ENCODE measurements around the gene LAMA3. TPM values are rescaled to one million over a fixed set of nuclear protein-coding genes. Genes with fewer than 3 reads are reported as not detected.

Gene LAMA3
- total and polyA plus RNA-seq, 9 donors, result 2.9 to 44.9 (median 14.8) TPM

DNA sequence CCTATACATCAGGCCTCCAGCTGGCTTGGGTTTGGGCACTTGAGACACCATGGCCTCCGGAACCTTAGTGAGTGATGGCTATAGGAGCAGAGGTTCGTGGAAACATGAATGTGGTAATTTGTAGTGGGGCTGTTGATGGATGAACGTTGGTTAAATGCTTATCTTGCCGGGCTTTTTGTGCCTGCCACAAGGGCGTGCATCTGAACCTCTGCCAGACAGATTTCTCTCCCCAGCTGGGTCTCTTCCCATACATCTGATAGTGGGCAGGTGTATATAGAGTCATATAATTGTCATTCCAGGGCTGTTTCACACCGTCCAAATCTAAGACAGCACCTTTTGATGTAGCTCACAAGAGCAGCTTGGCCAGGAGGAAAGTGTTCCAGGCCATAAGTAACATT, 14.7 kb downstream of the LAMA3 start:
- H3K4me1 ChIP-seq (ENCODE audit: insufficient read depth), result no peaks in the 10 kb centered on the region
- no peaks in the 10 kb centered on the region for H3K9me3 ChIP-seq
- H3K4me3 ChIP-seq, result no peak overlapping the region
- no peaks in the 10 kb centered on the region for H3K36me3 ChIP-seq
- 60 to 72% (median 68%) methylated on average over 6 of the region's 6 CpGs for WGBS, 3 donors
- H3K27me3 ChIP-seq, result no peaks in the 10 kb centered on the region
- TF ChIP-seq EP300 (IDR thresholded peaks at IDR 0.05) (no peak), POLR2A (IDR thresholded peaks at IDR 0.05) (no peak)
- TF ChIP-seq, protein P1, sequence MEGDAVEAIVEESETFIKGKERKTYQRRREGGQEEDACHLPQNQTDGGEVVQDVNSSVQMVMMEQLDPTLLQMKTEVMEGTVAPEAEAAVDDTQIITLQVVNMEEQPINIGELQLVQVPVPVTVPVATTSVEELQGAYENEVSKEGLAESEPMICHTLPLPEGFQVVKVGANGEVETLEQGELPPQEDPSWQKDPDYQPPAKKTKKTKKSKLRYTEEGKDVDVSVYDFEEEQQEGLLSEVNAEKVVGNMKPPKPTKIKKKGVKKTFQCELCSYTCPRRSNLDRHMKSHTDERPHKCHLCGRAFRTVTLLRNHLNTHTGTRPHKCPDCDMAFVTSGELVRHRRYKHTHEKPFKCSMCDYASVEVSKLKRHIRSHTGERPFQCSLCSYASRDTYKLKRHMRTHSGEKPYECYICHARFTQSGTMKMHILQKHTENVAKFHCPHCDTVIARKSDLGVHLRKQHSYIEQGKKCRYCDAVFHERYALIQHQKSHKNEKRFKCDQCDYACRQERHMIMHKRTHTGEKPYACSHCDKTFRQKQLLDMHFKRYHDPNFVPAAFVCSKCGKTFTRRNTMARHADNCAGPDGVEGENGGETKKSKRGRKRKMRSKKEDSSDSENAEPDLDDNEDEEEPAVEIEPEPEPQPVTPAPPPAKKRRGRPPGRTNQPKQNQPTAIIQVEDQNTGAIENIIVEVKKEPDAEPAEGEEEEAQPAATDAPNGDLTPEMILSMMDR (IDR thresholded peaks at IDR 0.05), result no peak
- H3K27ac ChIP-seq, result no peak overlapping the region
- intact Hi-C loops (cut with DNase I), result loop anchor here in 1 of 4 donors (5.0 to 10.0 kb wide), 2 partner anchors 82 to 189 kb away; no protein-coding TSS in a partner anchor
- no peak for DNase-seq

GRCh38 chr18:23704806-23705205, 15.6 kb downstream of the LAMA3 start:
- TF ChIP-seq, protein P1 (IDR thresholded peaks at IDR 0.05), result no peak
- no peak for TF ChIP-seq EP300 (IDR thresholded peaks at IDR 0.05)
- no peak for TF ChIP-seq POLR2A (IDR thresholded peaks at IDR 0.05)
- intact Hi-C loops (cut with DNase I), result loop anchor here in 1 of 4 donors (5.0 to 10.0 kb wide), 2 partner anchors 83 to 190 kb away; no protein-coding TSS in a partner anchor
- H3K27ac ChIP-seq, result no peak overlapping the region

DNA sequence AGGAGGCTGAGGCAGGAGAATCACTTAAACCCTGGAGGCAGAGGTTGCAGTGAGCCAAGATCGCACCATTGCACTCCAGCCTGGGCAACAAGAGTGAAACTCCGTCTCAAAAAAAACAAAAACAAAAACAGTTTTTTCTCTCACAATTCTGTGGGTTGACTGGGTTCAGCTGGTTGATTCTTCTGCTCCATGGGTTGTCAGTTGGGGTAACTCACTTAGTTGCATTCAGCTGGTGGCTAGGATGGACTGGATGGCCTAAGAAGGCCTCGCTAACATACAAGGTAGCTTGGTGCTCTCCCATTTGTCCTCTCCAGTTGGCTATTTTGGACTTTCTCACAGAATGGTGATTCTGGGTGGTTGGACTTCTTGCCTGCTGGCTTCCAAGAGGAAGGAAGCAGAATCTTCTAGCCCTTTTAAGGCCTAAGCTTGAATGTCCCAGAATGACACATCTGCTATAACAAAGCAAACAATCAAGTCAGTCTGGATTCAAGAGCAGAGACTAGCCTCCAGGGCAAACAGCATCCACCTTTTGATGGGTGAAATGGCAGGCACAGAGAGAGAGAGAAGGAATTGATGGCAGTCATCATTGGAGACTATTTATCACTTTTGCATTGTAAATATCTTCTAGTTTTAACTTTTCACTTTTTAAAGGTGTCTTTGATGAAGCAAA, 17.9 kb downstream of the LAMA3 start:
- H3K4me3 ChIP-seq, result no peak overlapping the region
- no peaks in the 10 kb centered on the region for H3K9me3 ChIP-seq
- H3K27ac ChIP-seq, result no peak overlapping the region
- H3K27me3 ChIP-seq, result no peaks in the 10 kb centered on the region
- no peak for TF ChIP-seq POLR2A (IDR thresholded peaks at IDR 0.05)
- no peak for TF ChIP-seq EP300 (IDR thresholded peaks at IDR 0.05)
- TF ChIP-seq, protein P1 (IDR thresholded peaks at IDR 0.05), result no peak
- WGBS, 3 donors, result 96 to 100% (median 98%) methylated on average over 3 of the region's 3 CpGs
- intact Hi-C loops (cut with DNase I), result loop anchor here in 1 of 4 donors (10.0 kb wide), 1 partner anchor 192 kb away; no protein-coding TSS in a partner anchor
- DNase-seq, result no peak
- H3K4me1 ChIP-seq (ENCODE audit: insufficient read depth), result no peaks in the 10 kb centered on the region
- no peaks in the 10 kb centered on the region for H3K36me3 ChIP-seq

More at GRCh38 chr18:23704806-23705205, 15.6 kb downstream of the LAMA3 start:
- no peak for DNase-seq
- no peaks in the 10 kb centered on the region for H3K36me3 ChIP-seq
- no peaks in the 10 kb centered on the region for H3K4me1 ChIP-seq (ENCODE audit: insufficient read depth)
- H3K4me3 ChIP-seq, result no peak overlapping the region
- no peaks in the 10 kb centered on the region for H3K27me3 ChIP-seq
- no peaks in the 10 kb centered on the region for H3K9me3 ChIP-seq

DNA sequence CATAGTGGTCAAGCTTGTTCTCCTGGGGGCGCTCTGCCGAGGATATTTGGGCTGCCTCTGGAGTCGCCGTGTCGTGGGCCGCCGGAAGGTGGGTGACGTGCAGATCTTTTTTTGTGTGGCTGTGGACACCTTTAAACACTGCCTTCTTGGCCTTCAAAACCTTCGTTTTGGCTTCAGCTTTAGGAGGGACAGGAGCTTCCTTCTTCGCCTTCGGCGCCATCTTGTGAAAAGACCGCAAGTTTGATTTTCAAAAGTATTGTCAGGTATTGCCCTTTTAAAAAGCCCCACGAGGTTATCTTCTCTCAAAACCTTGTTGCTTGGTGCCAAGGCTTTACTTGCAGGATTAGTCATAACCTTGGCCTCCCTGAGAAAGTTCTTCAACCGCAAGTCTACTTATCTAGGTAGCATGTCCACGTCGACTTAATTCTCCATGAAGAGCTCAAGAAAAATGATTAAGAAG, 20.8 kb downstream of the LAMA3 start:
- 78 to 87% (median 78%) methylated on average over 17 of the region's 17 CpGs for WGBS, 3 donors
- H3K4me1 ChIP-seq (ENCODE audit: insufficient read depth), result no peaks in the 10 kb centered on the region
- H3K27me3 ChIP-seq, result no peaks in the 10 kb centered on the region
- no peak overlapping the region for H3K27ac ChIP-seq
- intact Hi-C loops (cut with DNase I), result no loop called here
- no peaks in the 10 kb centered on the region for H3K36me3 ChIP-seq
- H3K9me3 ChIP-seq, result no peaks in the 10 kb centered on the region
- no peak for DNase-seq
- H3K4me3 ChIP-seq, result no peak overlapping the region
- TF ChIP-seq, protein P1 (IDR thresholded peaks at IDR 0.05), result no peak
- TF ChIP-seq POLR2A (IDR thresholded peaks at IDR 0.05) (no peak), EP300 (IDR thresholded peaks at IDR 0.05) (no peak)
